ENCODE measurements around the gene SDHB. TPM values are rescaled to one million over a fixed set of nuclear protein-coding genes. Genes with fewer than 3 reads are reported as not detected.

The SDHB gene
- total and polyA plus RNA-seq, 10 of the 15 experiments (the other 5 are each of a cell fraction or from before 2014, with no cell fraction given) = 101 to 319 (median 188) TPM

GRCh38 chr1:17017435-17017834, 36.4 kb downstream of the SDHB start (continued):
- no peak for TF ChIP-seq USF1 (IDR thresholded peaks at IDR 0.05; ENCODE audit: borderline replicate concordance, extremely low read length, insufficient read depth, low read depth, low read length)
- no peak for TF ChIP-seq CHD1 (IDR thresholded peaks at IDR 0.05; ENCODE audit: low read depth, low read length)
- no peak for TF ChIP-seq ZBTB4 (CRISPR knock-in tag; IDR thresholded peaks at IDR 0.05)

- no TSS peak for BruUV-seq (replicated peaks)
- peaks cover 25% of the 10 kb centered on the region for H3K4me1 ChIP-seq (ENCODE audit: control insufficient read depth, insufficient read depth, low read length)
- DNase-seq (ENCODE audit: low read depth, low spot score) (no peak), FAIRE-seq (no peak), ATAC-seq (no peak)
- 93% methylated on average over 5 of the region's 5 CpGs for WGBS (ENCODE audit: insufficient coverage, insufficient replicate concordance, low lambda C conversion rate, missing lambda C conversion rate)
- ChIA-PET POLR2A (interaction anchor here (0.7 kb wide), 1 partner anchor 123 kb away, joined by 5 read pairs; no protein-coding TSS in a partner anchor), CTCF (no interaction called here), RAD21 (ENCODE audit: unreplicated experiment) (no interaction called here), SMC1A (ENCODE audit: uncharacterized antibody, unreplicated experiment) (no interaction called here)
- no peaks in the 10 kb centered on the region for H4K20me1 ChIP-seq (ENCODE audit: control insufficient read depth, insufficient read depth)
- no peak overlapping the region for H3K9ac ChIP-seq (ENCODE audit: control insufficient read depth, insufficient read depth, low read length)
- in situ Hi-C loops (cut with MboI) (no loop called here), intact Hi-C loops (cut with micrococcal nuclease; ENCODE audit: unreplicated experiment) (no loop called here)
- H3K4me2 ChIP-seq (ENCODE audit: control insufficient read depth, insufficient read depth) = no peak overlapping the region
- no peaks in the 10 kb centered on the region for H3K9me3 ChIP-seq (replicated peaks; ENCODE audit: control insufficient read depth, insufficient read depth, low read length)
- no peak overlapping the region for H3K27ac ChIP-seq (ENCODE audit: control insufficient read depth, insufficient read depth)
- no peak overlapping the region for H3K4me3 ChIP-seq
- H3K27me3 ChIP-seq (replicated peaks in 1 of 2; ENCODE audit: control insufficient read depth in 2 of 2, insufficient read depth in 2 of 2, low read length in 1 of 2) = no peaks in the 10 kb centered on the region
- H2AFZ ChIP-seq (ENCODE audit: control insufficient read depth, low read depth, low read length) = no peak overlapping the region
- peaks cover 7 to 20% of the 10 kb centered on the region in 2 experiments for H3K36me3 ChIP-seq (ENCODE audit: control insufficient read depth in 2 of 2, insufficient read depth in 2 of 2, low read length in 1 of 2)
- no peaks in the 10 kb centered on the region for H3K79me2 ChIP-seq (ENCODE audit: control insufficient read depth, insufficient read depth, low read length)
- TF ChIP-seq NR2C1 (IDR thresholded peaks at IDR 0.05) (no peak), CHD4 (IDR thresholded peaks at IDR 0.05) (no peak), PAX8 (IDR thresholded peaks at IDR 0.05) (no peak), SRF (IDR thresholded peaks at IDR 0.05; ENCODE audit: low read depth in 2 of 2, low read length in 2 of 2) (no peak), E4F1 (IDR thresholded peaks at IDR 0.05; ENCODE audit: borderline replicate concordance, partially characterized antibody) (no peak), FOS (IDR thresholded peaks at IDR 0.05; ENCODE audit: borderline replicate concordance, extremely low read depth, insufficient read length) (no peak), MYC (IDR thresholded peaks at IDR 0.05; ENCODE audit: insufficient read depth, insufficient read length, insufficient replicate concordance, low read length, severe bottlenecking) (no peak), NFYB (IDR thresholded peaks at IDR 0.05; ENCODE audit: insufficient read depth, low read depth, low read length) (no peak), ETV6 (conservative IDR thresholded peaks at IDR 0.05 in 1 of 2, IDR thresholded peaks at IDR 0.05 in 1 of 2; ENCODE audit: borderline replicate concordance in 1 of 2, low read depth in 1 of 2) (no peak), GABPA (IDR thresholded peaks at IDR 0.05; ENCODE audit: low read depth) (no peak), JUND (IDR thresholded peaks at IDR 0.05; ENCODE audit: low read depth, low read length) (no peak)
These were observed 37.5 kb downstream of the SDHB start for GRCh38 chr1:17016317-17016661.

Measured in GM12878 (cell line).